DMS79 treated with DMSO at 0.1 percent for 48 hours (cell line): Measurements from ENCODE around the gene GDF2.

ENCODE experiments used
- DNase-seq: peaks from one replicate; lab custom pipeline; 2025; lab: John Stamatoyannopoulos, UW

Gene GDF2

GRCh38 chr10:47333532-47333931 is 11.3 kb downstream of the GDF2 start:
- DNase-seq, result no peak

GRCh38 chr10:47334466-47335295 is 12.4 kb downstream of the GDF2 start:
- DNase-seq, result no peak

DNA sequence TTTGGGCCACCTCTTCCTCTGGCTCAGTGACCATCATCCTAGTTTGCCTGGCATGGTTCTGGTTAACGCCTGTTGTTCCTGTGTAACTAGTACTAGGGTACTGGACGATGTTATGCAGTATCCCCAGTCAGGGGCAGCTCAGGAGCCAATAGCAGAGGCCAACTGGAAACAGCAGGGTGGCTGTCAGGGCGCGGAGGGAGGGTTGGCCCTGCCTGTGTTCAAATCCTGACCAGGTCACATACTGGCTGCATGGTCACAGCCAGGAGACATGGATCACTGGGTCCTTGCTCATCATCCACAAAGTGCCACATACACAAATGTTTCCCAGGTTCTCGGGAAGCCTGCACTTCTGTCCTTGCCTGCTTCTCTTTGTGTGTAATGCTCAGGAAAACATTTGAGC is 13.7 kb downstream of the GDF2 start:
- no peak for DNase-seq

DNA sequence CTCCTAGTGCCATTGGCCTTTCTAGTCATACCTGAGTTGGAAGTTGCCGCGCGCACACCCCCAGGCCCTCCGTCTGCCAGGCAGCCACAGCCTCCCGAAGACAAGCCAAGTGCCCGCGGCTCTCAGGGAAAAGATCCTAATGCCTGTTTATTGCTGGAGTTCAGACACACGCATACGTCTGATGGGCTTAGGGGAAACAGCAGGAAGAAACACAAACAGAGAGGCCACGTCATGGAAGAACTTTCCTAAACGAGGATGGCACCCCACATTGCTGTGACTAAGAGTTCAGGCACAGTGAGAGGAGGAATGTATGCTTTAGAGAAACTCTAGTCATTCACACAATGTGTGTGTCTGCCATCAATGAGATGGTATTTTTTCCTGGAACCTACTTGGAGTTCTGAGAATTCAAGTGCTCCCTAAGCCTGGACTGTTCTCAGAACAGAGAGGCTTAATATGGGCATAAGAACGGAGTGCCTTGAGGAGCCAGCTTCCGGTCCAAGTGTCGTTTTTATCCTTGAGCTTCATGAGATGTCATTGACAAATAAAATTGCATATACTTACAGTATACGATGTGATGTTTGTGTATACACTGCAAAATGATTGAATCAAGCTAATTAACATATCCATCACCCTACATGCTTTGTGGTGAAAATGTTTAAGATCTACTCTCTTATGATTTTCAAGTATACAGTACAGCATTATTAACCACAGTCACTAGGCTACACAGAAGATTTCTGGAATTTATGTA is 14.3 kb downstream of the GDF2 start:
- DNase-seq, result no peak

- DNase-seq, result no peak
Measured at GRCh38 chr10:47337310-47337709, 15.1 kb downstream of the GDF2 start.

DNA sequence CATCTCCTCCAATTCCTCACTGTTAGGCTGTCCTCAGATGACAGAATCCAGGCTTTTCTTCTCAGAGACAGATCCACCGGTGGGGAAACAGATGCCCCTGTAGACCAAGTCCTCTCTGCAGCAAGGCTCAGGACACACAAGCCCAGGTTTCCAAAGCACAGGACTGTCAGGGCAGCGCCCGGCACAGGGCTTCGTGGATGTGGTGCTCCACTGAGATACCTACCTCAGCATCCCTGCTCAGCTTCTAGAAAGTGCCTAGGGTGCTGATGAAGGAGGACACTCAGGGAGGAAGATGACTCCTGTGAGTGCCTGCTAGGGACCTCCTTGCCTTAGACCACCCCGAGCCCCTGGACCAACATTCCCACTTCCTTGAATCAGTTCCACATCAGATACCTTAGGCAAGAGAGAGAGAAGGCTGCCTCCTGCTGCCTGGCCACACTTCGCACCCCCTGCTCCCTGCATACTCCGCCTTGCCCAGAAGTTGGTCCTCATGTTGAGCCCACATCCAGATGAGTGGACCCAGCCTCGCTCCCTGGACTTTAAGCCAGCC is 17.0 kb downstream of the GDF2 start:
- DNase-seq, result no peak

DNA sequence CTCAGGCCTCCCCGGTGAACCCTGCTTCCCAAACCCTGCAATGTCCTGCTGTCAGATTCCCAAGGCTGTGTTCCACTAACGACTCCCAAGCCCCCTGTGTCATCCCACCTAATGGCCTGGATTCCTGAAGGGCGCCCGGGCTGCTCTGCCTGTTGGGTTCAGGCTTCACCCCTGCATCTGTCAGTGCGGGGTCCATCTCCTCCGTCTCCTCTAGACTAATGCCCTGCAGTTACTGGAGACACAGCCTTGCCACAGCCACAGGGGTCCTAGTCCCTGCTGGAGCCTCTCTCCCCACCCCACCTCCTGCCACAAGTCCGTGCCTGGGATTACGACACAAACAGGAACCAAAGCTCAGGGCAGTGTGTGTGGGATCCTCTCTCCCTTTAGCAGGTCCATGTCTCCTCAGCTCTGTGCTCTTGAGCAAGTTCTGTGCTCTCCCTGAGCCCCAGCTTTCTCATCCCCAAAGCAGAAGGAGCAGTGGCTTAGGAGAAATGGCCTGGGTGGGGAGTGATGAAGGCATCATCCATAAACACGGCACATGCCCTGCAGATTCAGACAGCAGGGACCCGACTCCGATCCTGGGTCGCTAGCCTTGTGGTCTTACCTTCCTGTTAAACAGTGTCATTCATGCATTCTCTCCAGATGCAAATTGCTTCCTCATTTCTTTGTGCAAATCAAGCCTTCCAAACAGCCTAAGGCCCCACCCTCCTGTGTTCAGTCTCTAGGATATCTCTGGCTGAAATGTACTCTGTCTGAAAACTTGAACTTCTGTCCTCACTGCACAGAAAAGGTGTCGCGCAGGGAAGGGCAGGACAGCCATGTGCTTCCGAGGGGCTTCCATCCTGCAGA is 17.7 kb downstream of the GDF2 start:
- no peak for DNase-seq

- DNase-seq, result no peak
Measured at GRCh38 chr10:47340608-47341170, 18.4 kb downstream of the GDF2 start.

DNA sequence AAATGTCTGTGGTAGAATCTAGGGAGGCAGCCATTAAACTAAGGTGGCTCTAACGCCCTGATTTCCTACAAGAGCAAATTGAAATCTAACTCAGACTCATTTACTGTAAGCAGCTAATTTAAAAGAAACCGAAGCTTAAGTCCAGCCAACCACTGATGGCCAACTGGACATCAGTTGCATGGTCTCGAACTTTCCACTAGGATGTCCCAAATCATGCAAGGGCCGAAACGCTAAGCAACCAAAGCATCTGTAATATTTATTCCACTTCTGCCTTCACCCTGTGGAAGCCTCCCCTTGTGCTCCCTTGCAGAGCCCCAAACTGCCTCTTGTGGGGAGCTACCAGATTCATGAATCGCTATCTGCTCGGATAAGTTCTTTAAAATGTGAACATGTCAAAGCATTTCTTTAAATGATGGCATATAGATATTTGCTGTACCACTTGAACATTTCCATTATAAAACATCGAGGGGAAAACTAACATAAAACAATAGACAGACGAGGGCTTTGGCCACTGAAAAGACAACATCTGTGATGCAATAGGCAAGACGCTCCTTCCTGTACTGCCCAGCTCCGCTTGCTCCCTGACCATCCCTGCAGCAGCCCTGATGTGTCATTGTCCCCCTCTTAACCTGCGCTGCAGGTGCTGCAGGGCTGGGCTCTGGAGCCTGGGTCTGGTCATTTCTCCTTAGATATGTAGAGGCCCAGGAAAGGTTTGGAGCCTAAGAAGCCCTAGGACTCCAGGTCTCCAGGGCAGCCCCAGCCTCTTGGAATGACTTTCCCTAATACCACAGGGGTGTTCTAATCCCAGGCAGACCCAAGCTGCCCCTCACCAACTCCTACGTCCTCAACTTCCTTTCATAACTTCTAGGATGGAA is 23.0 kb downstream of the GDF2 start:
- no peak for DNase-seq

DNA sequence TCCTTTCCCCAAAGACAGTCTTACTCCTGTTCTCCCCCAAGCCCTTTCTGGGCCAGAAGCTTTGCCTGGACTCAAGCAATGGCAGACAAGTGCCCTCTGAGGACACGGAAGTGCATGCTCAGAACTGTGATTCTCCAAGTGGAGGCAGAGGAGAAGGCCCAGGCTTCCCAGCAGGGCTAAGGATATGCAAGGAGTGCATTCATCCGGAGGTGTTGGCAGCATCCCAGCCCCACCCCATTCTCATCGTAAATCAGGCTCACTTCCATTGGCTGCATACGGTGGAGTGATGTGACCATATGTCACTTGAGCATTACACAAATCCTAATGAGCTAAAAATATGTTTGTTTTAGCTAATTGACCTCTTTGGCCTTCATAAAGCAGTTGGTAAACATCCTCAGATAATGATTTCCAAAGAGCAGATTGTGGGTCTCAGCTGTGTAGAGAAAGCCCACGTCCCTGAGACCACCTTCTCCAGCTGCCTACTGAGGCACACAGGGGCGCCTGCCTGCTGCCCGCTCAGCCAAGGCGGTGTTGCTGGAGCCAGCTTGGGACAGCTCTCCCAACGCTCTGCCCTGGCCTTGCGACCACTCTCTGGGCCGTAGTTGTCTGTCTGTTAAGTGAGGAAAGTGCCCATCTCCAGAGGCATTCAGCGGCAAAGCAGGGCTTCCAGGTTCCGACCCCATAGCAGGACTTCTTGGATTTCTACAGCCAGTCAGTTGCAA is 24.5 kb downstream of the GDF2 start:
- DNase-seq, result peak; percentile 36

GRCh38 chr10:47347303-47347675 is 25.0 kb downstream of the GDF2 start:
- DNase-seq, result no peak

- DNase-seq, result no peak
Measured at GRCh38 chr10:47348138-47348651, 25.9 kb downstream of the GDF2 start, which contains the start of gene RBP3. TSS of gene RBP3 (plus strand) at chr10:47348363. CDS start at chr10:47348485, 122 bp downstream.

DNA sequence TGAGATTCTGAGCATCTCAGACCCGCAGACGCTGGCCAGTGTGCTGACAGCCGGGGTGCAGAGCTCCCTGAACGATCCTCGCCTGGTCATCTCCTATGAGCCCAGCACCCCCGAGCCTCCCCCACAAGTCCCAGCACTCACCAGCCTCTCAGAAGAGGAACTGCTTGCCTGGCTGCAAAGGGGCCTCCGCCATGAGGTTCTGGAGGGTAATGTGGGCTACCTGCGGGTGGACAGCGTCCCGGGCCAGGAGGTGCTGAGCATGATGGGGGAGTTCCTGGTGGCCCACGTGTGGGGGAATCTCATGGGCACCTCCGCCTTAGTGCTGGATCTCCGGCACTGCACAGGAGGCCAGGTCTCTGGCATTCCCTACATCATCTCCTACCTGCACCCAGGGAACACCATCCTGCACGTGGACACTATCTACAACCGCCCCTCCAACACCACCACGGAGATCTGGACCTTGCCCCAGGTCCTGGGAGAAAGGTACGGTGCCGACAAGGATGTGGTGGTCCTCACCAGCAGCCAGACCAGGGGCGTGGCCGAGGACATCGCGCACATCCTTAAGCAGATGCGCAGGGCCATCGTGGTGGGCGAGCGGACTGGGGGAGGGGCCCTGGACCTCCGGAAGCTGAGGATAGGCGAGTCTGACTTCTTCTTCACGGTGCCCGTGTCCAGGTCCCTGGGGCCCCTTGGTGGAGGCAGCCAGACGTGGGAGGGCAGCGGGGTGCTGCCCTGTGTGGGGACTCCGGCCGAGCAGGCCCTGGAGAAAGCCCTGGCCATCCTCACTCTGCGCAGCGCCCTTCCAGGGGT is 26.6 kb downstream of the GDF2 start:
- no peak for DNase-seq

DNA sequence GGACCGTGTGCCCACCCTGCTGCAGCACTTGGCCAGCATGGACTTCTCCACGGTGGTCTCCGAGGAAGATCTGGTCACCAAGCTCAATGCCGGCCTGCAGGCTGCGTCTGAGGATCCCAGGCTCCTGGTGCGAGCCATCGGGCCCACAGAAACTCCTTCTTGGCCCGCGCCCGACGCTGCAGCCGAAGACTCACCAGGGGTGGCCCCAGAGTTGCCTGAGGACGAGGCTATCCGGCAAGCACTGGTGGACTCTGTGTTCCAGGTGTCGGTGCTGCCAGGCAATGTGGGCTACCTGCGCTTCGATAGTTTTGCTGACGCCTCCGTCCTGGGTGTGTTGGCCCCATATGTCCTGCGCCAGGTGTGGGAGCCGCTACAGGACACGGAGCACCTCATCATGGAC is 27.3 kb downstream of the GDF2 start:
- no peak for DNase-seq

DNA sequence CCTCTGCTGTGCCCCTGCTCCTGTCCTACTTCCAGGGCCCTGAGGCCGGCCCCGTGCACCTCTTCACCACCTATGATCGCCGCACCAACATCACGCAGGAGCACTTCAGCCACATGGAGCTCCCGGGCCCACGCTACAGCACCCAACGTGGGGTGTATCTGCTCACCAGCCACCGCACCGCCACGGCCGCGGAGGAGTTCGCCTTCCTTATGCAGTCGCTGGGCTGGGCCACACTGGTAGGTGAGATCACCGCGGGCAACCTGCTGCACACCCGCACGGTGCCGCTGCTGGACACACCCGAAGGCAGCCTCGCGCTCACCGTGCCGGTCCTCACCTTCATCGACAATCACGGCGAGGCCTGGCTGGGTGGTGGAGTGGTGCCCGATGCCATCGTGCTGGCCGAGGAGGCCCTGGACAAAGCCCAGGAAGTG is 27.7 kb downstream of the GDF2 start:
- no peak for DNase-seq

DNA sequence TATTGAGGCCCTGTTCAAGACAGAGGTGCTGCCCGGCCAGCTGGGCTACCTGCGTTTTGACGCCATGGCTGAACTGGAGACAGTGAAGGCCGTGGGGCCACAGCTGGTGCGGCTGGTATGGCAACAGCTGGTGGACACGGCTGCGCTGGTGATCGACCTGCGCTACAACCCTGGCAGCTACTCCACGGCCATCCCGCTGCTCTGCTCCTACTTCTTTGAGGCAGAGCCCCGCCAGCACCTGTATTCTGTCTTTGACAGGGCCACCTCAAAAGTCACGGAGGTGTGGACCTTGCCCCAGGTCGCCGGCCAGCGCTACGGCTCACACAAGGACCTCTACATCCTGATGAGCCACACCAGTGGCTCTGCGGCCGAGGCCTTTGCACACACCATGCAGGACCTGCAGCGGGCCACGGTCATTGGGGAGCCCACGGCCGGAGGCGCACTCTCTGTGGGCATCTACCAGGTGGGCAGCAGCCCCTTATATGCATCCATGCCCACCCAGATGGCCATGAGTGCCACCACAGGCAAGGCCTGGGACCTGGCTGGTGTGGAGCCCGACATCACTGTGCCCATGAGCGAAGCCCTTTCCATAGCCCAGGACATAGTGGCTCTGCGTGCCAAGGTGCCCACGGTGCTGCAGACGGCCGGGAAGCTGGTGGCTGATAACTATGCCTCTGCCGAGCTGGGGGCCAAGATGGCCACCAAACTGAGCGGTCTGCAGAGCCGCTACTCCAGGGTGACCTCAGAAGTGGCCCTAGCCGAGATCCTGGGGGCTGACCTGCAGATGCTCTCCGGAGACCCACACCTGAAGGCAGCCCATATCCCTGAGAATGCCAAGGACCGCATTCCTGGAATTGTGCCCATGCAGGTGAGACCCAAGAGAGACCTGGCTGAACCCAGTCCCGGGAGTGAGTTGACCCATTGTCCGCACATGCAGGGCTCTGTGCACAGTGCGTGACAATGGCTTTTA is 28.7 kb downstream of the GDF2 start:
- no peak for DNase-seq

GRCh38 chr10:47351899-47352815 is 29.9 kb downstream of the GDF2 start:
- no peak for DNase-seq
